Measurements from ENCODE around the gene PCDHGA6. TPM values are rescaled to one million over a fixed set of nuclear protein-coding genes. Genes with fewer than 3 reads are reported as not detected.
"Not testable (repeated sequence)": the region's sequence is repeated elsewhere in the genome, so short reads cannot be mapped to it uniquely, and the experiment has no call there.

The PCDHGA6 gene
- total RNA-seq, 4 donors from 2014 or later: 3.3 to 7.3 (median 5.3) TPM

- Histone ChIP-seq H3K27ac (no peak within 1 kb of the TSS), H3K27me3 (peaks cover 3% of the 10 kb centered on the region), H3K4me1 (no peaks in the 10 kb centered on the region), H3K36me3 (no peaks in the 10 kb centered on the region), H3K4me3 (peak within 1 kb of the TSS; percentile 36), H3K9me3 (peaks cover 52% of the 10 kb centered on the region)
- WGBS: 20% methylated on average over 28 of the region's 31 CpGs
- no peak for DNase-seq (ENCODE audit: low spot score in 2 of 2)
- peak; percentile 17 to 47 for TF ChIP-seq CTCF (IDR thresholded peaks at IDR 0.05)
- no peak for TF ChIP-seq POLR2A (IDR thresholded peaks at IDR 0.05)
These were observed 39.3 kb downstream of the PCDHGA6 start, which contains the start of gene PCDHGA10 for GRCh38 chr5:141412854-141413539. PCDHGA10 (plus strand) TSS chr5:141412987; CDS start chr5:141413176, 189 bp downstream.

- Histone ChIP-seq H3K36me3 (no peaks in the 10 kb centered on the region), H3K27me3 (peaks cover 3% of the 10 kb centered on the region), H3K4me1 (no peaks in the 10 kb centered on the region), H3K27ac (no peak overlapping the region), H3K9me3 (peaks cover 57% of the 10 kb centered on the region), H3K4me3 (peak overlapping the region; percentile 36)
- 16% methylated on average over 20 of the region's 25 CpGs for WGBS
- no peak for DNase-seq (ENCODE audit: low spot score in 2 of 2)
- TF ChIP-seq POLR2AphosphoS5 (IDR thresholded peaks at IDR 0.05) (no peak), CTCF (IDR thresholded peaks at IDR 0.05) (no peak), POLR2A (IDR thresholded peaks at IDR 0.05) (no peak), EP300 (IDR thresholded peaks at IDR 0.05) (no peak)
These were observed 39.9 kb downstream of the PCDHGA6 start for GRCh38 chr5:141413540-141414069.

GRCh38 chr5:141414548-141415274 lies 41.0 kb downstream of the PCDHGA6 start:
- 26% methylated on average over 23 of the region's 46 CpGs for WGBS
- H3K4me3 ChIP-seq: not testable (repeated sequence)

GRCh38 chr5:141415275-141415618 lies 41.6 kb downstream of the PCDHGA6 start:
- WGBS: 27% methylated on average over 23 of the region's 24 CpGs
- not testable (repeated sequence) for H3K4me1 ChIP-seq, H3K27ac ChIP-seq

More at GRCh38 chr5:141414548-141415274, 41.0 kb downstream of the PCDHGA6 start:
- H3K27ac ChIP-seq; H3K36me3 ChIP-seq; DNase-seq (ENCODE audit: low spot score in 2 of 2); H3K4me1 ChIP-seq; H3K27me3 ChIP-seq: not testable (repeated sequence)
- peaks cover 62% of the 10 kb centered on the region for H3K9me3 ChIP-seq

GRCh38 chr5:141417494-141418172 lies 43.9 kb downstream of the PCDHGA6 start, which contains the start of gene PCDHGB7:
PCDHGB7 (plus strand) TSS chr5:141417677; CDS start chr5:141417860, 183 bp downstream.
- H3K36me3 ChIP-seq; H3K27ac ChIP-seq; H3K4me1 ChIP-seq; DNase-seq (ENCODE audit: low spot score in 2 of 2); H3K27me3 ChIP-seq: not testable (repeated sequence)
- TF ChIP-seq CTCF (IDR thresholded peaks at IDR 0.05): peak; percentile 15 to 63
- 18% methylated on average over 31 of the region's 47 CpGs for WGBS
- peaks cover 70% of the 10 kb centered on the region for H3K9me3 ChIP-seq
- H3K4me3 ChIP-seq: peak within 1 kb of the TSS; percentile 46

More at GRCh38 chr5:141415275-141415618, 41.6 kb downstream of the PCDHGA6 start:
- not testable (repeated sequence) for H3K27me3 ChIP-seq; DNase-seq (ENCODE audit: low spot score in 2 of 2); H3K36me3 ChIP-seq; H3K4me3 ChIP-seq
- H3K9me3 ChIP-seq: peaks cover 62% of the 10 kb centered on the region

Measured in suprapubic skin (tissue), 4 donors.